HEK293T (cell line): Measurements from ENCODE around the gene B4GALT2.

Experiments used
- CTCF ChIA-PET: fragments of 350-600 bp; formaldehyde crosslinking; extraction: SDS; loops from one replicate; lab custom pipeline; 2021; ENCODE audit warnings: antibody characterized with exemption, inconsistent platforms; lab: Yijun Ruan, JAX
- POLR2A ChIA-PET: fragments of 350-600 bp; formaldehyde crosslinking; extraction: SDS; loops from one replicate; lab custom pipeline; 2020; ENCODE audit warnings: antibody characterized with exemption, inconsistent platforms; lab: Yijun Ruan, JAX
- DNase-seq: peaks from one replicate; pipeline ENCODE4 v3.0.0; 2012; ENCODE audit warnings: mixed read lengths; ENCODE audit errors: extremely low spot score
- ARNT ChIP-seq: fragments of 450-650 bp; IDR thresholded peaks from 2 replicates; pipeline ENCODE4 v1.6.1; 2017; ENCODE audit warnings: mild to moderate bottlenecking
- BHLHE40 ChIP-seq: fragments of 450-650 bp; IDR thresholded peaks from 2 replicates; pipeline ENCODE4 v1.6.1; 2016; ENCODE audit warnings: mild to moderate bottlenecking, moderate library complexity, borderline replicate concordance
- CTBP1 ChIP-seq: fragments of 450-650 bp; IDR thresholded peaks from 2 replicates; pipeline ENCODE4 v1.6.1; 2016; ENCODE audit warnings: borderline replicate concordance
- ELF4 ChIP-seq: fragments of 450-650 bp; IDR thresholded peaks from 2 replicates; pipeline ENCODE4 v1.6.1; 2017; ENCODE audit warnings: antibody characterized with exemption
- FOXA1 ChIP-seq: fragments of 450-650 bp; IDR thresholded peaks from 2 replicates; pipeline ENCODE4 v1.6.1; 2016; ENCODE audit warnings: mild to moderate bottlenecking
- FOXK2 ChIP-seq: fragments of 450-650 bp; IDR thresholded peaks from 2 replicates; pipeline ENCODE4 v1.6.1; 2016; ENCODE audit warnings: mild to moderate bottlenecking
- FOXM1 ChIP-seq: fragments of 450-650 bp; IDR thresholded peaks from 2 replicates; pipeline ENCODE4 v1.6.1; 2017; ENCODE audit warnings: mild to moderate bottlenecking, borderline replicate concordance
- HDGF ChIP-seq: fragments of 450-650 bp; IDR thresholded peaks from 2 replicates; pipeline ENCODE4 v1.6.1; 2017; ENCODE audit warnings: antibody characterized with exemption, borderline replicate concordance
- L3MBTL2 ChIP-seq: fragments of 450-650 bp; conservative IDR thresholded peaks from 2 replicates; pipeline ENCODE4 v1.6.1; 2016; ENCODE audit warnings: mild to moderate bottlenecking
- LEF1 ChIP-seq: fragments of 450-650 bp; IDR thresholded peaks from 2 replicates; pipeline ENCODE4 v1.6.1; 2017; ENCODE audit warnings: mild to moderate bottlenecking, borderline replicate concordance
- NFRKB ChIP-seq: fragments of 450-650 bp; IDR thresholded peaks from 2 replicates; pipeline ENCODE4 v1.6.1; 2016; ENCODE audit warnings: mild to moderate bottlenecking, moderate library complexity
- SP1 ChIP-seq: fragments of 450-650 bp; IDR thresholded peaks from 2 replicates; pipeline ENCODE4 v1.6.1; 2017
- SUZ12 ChIP-seq: fragments of 450-650 bp; IDR thresholded peaks from 2 replicates; pipeline ENCODE4 v1.6.1; 2016; ENCODE audit warnings: mild to moderate bottlenecking
- TARDBP ChIP-seq: fragments of 450-650 bp; IDR thresholded peaks from 2 replicates; pipeline ENCODE4 v1.6.1; 2016
- ZNF384 ChIP-seq: fragments of 450-650 bp; IDR thresholded peaks from 2 replicates; pipeline ENCODE4 v1.6.1; 2016
- TF ChIP-seq, protein P1 (sequence below): fragments of 450-650 bp; IDR thresholded peaks from 2 replicates; pipeline ENCODE4 v1.6.1; 2016

B4GALT2 gene

DNA sequence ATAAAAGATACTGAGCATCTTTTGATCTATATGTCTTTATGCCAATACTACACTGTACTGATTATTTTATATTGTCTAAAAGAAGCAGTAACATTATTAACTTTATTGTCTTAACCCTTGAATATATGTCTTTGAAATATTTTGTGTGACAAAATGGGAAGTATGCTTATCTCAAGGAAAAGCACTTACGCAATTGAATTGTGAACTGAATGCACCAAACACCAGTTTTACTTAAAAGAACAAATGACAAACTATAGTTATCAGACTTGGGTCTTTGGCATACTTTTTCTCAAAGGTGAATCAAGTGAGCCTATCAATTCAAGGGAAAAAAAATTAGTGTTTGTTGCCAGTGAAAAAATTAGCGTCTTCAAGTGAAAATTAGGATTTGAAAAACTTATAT is 61.4 kb downstream of the B4GALT2 start:
- CTCF ChIA-PET: interaction anchor here (1.3 to 3.8 kb wide), 2 partner anchors 35 to 276 kb away, joined by 3 to 19 read pairs; no protein-coding TSS in a partner anchor
- no peak for DNase-seq
- TF ChIP-seq HDGF (no peak), SP1 (no peak), ARNT (no peak), NFRKB (no peak), ELF4 (no peak), L3MBTL2 (no peak), ZNF384 (no peak), CTBP1 (no peak), LEF1 (no peak), FOXA1 (no peak), FOXM1 (no peak), TARDBP (no peak), SUZ12 (no peak), BHLHE40 (no peak), FOXK2 (no peak)
- TF ChIP-seq, protein P1, sequence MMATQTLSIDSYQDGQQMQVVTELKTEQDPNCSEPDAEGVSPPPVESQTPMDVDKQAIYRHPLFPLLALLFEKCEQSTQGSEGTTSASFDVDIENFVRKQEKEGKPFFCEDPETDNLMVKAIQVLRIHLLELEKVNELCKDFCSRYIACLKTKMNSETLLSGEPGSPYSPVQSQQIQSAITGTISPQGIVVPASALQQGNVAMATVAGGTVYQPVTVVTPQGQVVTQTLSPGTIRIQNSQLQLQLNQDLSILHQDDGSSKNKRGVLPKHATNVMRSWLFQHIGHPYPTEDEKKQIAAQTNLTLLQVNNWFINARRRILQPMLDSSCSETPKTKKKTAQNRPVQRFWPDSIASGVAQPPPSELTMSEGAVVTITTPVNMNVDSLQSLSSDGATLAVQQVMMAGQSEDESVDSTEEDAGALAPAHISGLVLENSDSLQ: no peak
- POLR2A ChIA-PET: interaction anchor here (1.7 kb wide), 1 partner anchor 9 kb away, joined by 5 read pairs; the partner anchor contains the start of gene SLC6A9
